ENCODE results near the gene ERO1B.

The ERO1B gene

DNA sequence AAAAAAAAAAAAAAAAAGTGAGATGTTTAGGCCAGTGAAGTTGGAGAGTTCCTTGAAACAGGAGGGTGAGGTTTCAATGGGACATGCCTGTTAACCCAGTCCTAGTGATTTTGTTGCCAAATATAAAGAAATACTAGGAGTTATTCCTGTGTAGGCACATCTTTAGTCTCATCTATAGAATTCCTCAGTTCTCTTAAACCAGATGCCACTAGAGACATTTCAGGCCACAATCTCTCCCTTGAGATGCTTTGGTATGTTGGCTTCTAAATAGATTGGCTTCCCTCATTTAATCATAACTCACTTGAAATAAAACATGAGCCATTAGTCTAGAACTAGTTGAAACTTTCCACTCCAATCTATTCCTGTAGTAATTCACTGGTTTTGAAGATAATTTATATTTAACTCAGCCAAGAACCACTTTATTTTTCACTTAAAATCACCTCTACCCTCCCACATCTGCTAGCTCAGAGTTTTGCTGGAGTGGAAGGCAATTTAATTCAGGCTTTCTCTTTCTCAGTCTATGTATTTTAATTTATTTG lies 109.6 kb downstream of the ERO1B start:
- no peaks in the 10 kb centered on the region for H3K27me3 ChIP-seq (ENCODE audit: control insufficient read depth, insufficient read depth, low read length)
- H3K4me3 ChIP-seq (ENCODE audit: low read depth, low read length) = no peak overlapping the region
- no peaks in the 10 kb centered on the region for H3K9me3 ChIP-seq (ENCODE audit: control insufficient read depth, insufficient read depth, low read length)
- peaks cover 7% of the 10 kb centered on the region; the same call in 1 of the 2 replicates for H3K4me1 ChIP-seq (ENCODE audit: control insufficient read depth, insufficient read depth, low read length)
- H3K27ac ChIP-seq (ENCODE audit: low read depth, low read length) = no peak overlapping the region
- H3K36me3 ChIP-seq (ENCODE audit: control insufficient read depth, insufficient read depth, low read length) = no peaks in the 10 kb centered on the region
- H3K9ac ChIP-seq (ENCODE audit: low read depth, low read length) = no peak overlapping the region

GRCh38 chr1:236168716-236169429 lies 112.9 kb downstream of the ERO1B start:
- H3K36me3 ChIP-seq (ENCODE audit: control insufficient read depth, insufficient read depth, low read length) = no peaks in the 10 kb centered on the region
- no peak overlapping the region for H3K27ac ChIP-seq (ENCODE audit: low read depth, low read length)
- H3K4me3 ChIP-seq (ENCODE audit: low read depth, low read length) = no peak overlapping the region

DNA sequence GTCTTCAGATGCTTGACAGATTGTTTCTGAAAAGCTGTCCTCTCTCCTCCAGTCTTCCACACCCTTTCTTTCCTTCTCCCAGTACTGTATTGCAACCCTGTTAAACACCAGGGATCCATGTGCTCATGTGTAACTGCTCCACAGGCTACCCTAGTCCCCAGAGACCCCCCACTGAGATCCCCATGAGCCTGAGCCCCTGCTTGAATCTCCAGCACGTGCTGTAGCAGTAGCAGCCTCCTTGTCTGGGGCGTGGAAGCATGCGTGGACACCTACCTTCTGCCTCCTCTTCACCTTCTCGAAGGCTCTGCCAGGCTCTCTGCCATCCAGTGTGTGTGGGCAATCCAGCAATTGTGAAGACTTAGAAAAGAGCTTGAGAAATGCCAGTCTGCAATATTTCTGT lies 114.2 kb downstream of the ERO1B start:
- no peaks in the 10 kb centered on the region for H3K27me3 ChIP-seq (ENCODE audit: control insufficient read depth, insufficient read depth, low read length)
- no peak overlapping the region for H3K4me3 ChIP-seq (ENCODE audit: low read depth, low read length)
- no peaks in the 10 kb centered on the region for H3K36me3 ChIP-seq (ENCODE audit: control insufficient read depth, insufficient read depth, low read length)
- H3K4me1 ChIP-seq (ENCODE audit: control insufficient read depth, insufficient read depth, low read length) = no peaks in the 10 kb centered on the region
- H3K9ac ChIP-seq (ENCODE audit: low read depth, low read length) = no peak overlapping the region
- no peak overlapping the region for H3K27ac ChIP-seq (ENCODE audit: low read depth, low read length)
- no peaks in the 10 kb centered on the region for H3K9me3 ChIP-seq (ENCODE audit: control insufficient read depth, insufficient read depth, low read length)

More at GRCh38 chr1:236168716-236169429, 112.9 kb downstream of the ERO1B start:
- Histone ChIP-seq H3K27me3 (ENCODE audit: control insufficient read depth, insufficient read depth, low read length) (no peaks in the 10 kb centered on the region), H3K4me1 (ENCODE audit: control insufficient read depth, insufficient read depth, low read length) (peaks cover 7% of the 10 kb centered on the region; the same call in 1 of the 2 replicates), H3K9me3 (ENCODE audit: control insufficient read depth, insufficient read depth, low read length) (no peaks in the 10 kb centered on the region), H3K9ac (ENCODE audit: low read depth, low read length) (no peak overlapping the region)

DNA sequence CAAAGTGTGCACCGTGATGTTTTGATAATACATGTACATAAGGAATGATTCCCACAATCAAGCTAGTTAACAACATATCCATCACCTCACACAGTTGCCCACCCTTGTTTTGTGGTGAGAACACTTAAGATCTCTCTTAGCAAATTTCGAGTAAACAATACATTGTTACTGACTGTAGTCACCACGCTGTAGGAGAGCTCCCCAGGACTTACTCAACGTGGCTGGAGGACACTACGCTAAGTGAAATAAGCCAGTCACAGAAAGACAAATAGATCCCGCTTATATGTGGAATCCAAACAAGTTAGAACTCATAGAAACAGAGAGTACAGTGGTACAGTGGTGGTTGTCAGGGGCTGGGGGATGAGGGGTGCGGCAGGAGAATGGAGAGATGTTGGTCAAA lies 114.6 kb downstream of the ERO1B start:
- no peak overlapping the region for H3K4me3 ChIP-seq (ENCODE audit: low read depth, low read length)
- no peaks in the 10 kb centered on the region for H3K36me3 ChIP-seq (ENCODE audit: control insufficient read depth, insufficient read depth, low read length)
- no peak overlapping the region for H3K27ac ChIP-seq (ENCODE audit: low read depth, low read length)
- no peak overlapping the region for H3K9ac ChIP-seq (ENCODE audit: low read depth, low read length)
- no peaks in the 10 kb centered on the region for H3K4me1 ChIP-seq (ENCODE audit: control insufficient read depth, insufficient read depth, low read length)
- H3K9me3 ChIP-seq (ENCODE audit: control insufficient read depth, insufficient read depth, low read length) = peaks cover 2% of the 10 kb centered on the region; the same call in 1 of the 2 replicates
- H3K27me3 ChIP-seq (ENCODE audit: control insufficient read depth, insufficient read depth, low read length) = no peaks in the 10 kb centered on the region

DNA sequence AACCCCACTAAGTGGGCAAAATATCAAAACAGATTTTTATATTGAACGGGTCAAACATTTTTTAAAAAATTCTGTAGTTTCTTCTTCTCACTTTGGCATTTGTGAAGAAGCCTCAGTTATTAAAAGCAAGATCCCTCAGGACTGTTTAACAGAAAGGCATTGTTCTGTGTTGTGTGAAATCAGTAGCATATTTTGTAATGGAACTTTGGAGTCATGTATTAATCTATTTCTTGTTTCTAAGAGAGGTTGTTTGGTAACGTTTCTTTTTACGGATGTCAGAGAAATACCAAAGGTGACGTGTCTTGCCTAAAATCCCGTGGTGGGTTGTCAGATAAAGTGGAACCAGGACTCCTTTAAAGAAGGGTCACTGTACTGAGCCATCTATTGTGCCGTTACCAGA lies 115.7 kb downstream of the ERO1B start:
- H3K9ac ChIP-seq (ENCODE audit: low read depth, low read length) = no peak overlapping the region
- no peak overlapping the region for H3K4me3 ChIP-seq (ENCODE audit: low read depth, low read length)
- no peak overlapping the region for H3K27ac ChIP-seq (ENCODE audit: low read depth, low read length)
- no peaks in the 10 kb centered on the region for H3K4me1 ChIP-seq (ENCODE audit: control insufficient read depth, insufficient read depth, low read length)
- no peaks in the 10 kb centered on the region for H3K36me3 ChIP-seq (ENCODE audit: control insufficient read depth, insufficient read depth, low read length)
- peaks cover 13% of the 10 kb centered on the region; the same call in 1 of the 2 replicates for H3K9me3 ChIP-seq (ENCODE audit: control insufficient read depth, insufficient read depth, low read length)
- no peaks in the 10 kb centered on the region for H3K27me3 ChIP-seq (ENCODE audit: control insufficient read depth, insufficient read depth, low read length)
